Measurements from ENCODE around the gene ABCC3. TPM values are rescaled to one million over a fixed set of nuclear protein-coding genes. Genes with fewer than 3 reads are reported as not detected.

Gene ABCC3
- total RNA-seq, 6 experiments from 2014 or later: 18.4 to 23.6 (median 21.3) TPM

DNA sequence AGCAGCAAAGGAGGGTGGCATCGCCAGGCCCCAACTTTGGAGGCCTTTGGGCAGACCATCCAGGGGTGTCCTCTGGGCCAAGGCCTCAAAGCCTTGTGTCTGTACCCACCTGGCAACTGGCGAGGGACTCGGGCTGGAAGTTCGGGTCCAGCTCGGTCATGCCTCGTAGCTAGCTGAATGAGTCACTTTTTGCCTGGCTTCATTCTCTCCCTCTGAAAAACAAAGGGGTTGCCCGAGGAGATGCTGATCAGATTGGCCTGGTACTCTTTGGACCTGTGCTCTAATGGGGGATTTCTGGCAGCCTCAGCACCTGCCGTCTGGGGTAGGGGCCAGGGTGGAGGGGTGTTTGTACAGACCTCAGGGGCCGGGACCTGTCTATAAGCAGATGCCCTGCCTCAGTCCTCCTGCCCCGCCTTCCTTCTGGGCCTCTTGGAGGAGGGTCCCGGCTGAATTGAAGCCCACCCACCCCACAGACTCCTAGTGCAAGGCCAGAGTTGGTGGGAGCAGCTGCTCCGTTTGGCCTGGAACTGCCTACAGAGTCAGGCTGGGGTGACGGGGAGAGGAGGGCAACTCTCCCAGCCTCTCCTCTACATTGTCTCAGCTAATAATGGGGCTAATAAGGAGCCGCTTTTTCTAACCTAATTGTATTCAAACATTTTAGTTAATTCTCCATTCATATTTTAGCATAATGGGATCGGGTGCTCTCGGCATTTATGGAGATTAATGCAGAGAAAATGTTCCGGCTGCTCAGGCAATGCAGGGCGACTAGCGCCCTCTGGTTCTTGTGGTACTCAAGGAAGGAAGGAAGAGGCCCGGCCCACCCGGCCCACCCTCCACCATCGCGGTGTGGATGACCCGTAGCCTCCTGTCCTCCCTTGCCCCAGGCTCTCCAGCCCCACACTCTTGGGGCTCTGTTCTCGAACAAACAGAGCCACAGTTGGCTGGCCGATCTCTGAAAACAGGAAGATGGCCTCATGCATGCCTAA is 21.4 kb upstream of the ABCC3 start:
- Mint-ChIP-seq H3K36me3 (ENCODE audit: low read depth) (no peaks in the 10 kb centered on the region), H3K4me1 (ENCODE audit: low read depth) (peaks cover 9% of the 10 kb centered on the region), H3K27me3 (ENCODE audit: insufficient read depth) (peaks cover 31% of the 10 kb centered on the region), H3K9me3 (no peaks in the 10 kb centered on the region), H3K4me3 (no peak overlapping the region), H3K27ac (no peak overlapping the region)
- TF ChIP-seq, protein P1, sequence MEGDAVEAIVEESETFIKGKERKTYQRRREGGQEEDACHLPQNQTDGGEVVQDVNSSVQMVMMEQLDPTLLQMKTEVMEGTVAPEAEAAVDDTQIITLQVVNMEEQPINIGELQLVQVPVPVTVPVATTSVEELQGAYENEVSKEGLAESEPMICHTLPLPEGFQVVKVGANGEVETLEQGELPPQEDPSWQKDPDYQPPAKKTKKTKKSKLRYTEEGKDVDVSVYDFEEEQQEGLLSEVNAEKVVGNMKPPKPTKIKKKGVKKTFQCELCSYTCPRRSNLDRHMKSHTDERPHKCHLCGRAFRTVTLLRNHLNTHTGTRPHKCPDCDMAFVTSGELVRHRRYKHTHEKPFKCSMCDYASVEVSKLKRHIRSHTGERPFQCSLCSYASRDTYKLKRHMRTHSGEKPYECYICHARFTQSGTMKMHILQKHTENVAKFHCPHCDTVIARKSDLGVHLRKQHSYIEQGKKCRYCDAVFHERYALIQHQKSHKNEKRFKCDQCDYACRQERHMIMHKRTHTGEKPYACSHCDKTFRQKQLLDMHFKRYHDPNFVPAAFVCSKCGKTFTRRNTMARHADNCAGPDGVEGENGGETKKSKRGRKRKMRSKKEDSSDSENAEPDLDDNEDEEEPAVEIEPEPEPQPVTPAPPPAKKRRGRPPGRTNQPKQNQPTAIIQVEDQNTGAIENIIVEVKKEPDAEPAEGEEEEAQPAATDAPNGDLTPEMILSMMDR (IDR thresholded peaks at IDR 0.05): peak; percentile 14; the same call in 1 of the 2 replicates
- no peak for DNase-seq

DNA sequence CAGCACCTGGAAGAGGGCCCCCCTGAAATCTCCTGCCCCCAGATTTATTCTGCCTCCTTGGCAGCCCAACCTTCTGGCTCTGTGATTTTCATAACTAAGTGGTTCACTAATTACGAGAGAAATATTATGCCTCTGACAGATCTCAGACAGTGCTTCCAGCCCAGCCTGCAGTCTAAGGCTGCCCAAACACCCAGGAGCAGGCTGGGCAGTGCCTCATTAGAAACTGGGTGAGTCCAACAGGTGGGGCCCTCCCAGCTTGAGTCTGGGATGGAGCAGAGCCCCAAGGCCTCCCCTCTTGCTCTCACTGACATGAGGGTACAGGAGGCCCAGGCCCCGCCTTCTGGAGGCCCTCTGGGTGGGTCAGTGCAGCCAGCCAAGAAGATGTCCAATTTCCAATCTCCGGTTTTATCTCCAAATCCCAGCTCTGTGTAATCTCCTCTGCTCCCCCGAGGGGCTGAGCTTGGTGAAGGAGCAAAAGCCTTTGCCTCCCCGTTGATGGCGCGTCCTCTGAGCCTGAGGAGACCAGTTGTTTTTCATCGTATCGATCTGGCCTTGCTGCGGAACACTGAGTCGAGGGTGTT is 20.1 kb upstream of the ABCC3 start:
- Mint-ChIP-seq H3K4me1 (ENCODE audit: low read depth) (peaks cover 21% of the 10 kb centered on the region), H3K27ac (no peak overlapping the region), H3K4me3 (no peak overlapping the region), H3K9me3 (no peaks in the 10 kb centered on the region), H3K36me3 (ENCODE audit: low read depth) (no peaks in the 10 kb centered on the region), H3K27me3 (ENCODE audit: insufficient read depth) (peaks cover 26% of the 10 kb centered on the region)
- TF ChIP-seq, protein P1 (IDR thresholded peaks at IDR 0.05): no peak
- DNase-seq: no peak

DNA sequence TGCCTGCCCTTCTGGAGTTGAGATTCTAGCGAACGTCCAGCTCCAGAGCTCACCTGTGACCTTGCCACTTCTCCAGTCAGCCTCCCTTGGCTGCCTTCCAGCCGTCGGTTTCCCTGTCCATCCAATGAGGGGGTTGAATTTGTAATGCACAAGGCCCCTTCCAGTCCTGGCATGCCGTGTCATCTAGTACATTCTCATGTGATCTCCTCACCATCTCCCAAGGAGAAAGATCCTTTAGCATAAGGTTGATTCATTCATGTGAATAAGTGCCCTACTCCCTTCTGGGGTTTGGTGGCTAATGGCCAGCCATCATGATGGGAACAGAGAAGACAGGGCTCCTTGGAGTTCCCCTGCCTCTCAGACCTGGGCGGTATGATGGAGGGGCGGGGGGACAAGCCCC is 18.9 kb upstream of the ABCC3 start:
- TF ChIP-seq, protein P1 (IDR thresholded peaks at IDR 0.05): no peak
- Mint-ChIP-seq H3K36me3 (ENCODE audit: low read depth) (no peaks in the 10 kb centered on the region), H3K4me3 (no peak overlapping the region), H3K9me3 (no peaks in the 10 kb centered on the region), H3K27ac (no peak overlapping the region), H3K4me1 (ENCODE audit: low read depth) (peaks cover 22% of the 10 kb centered on the region), H3K27me3 (ENCODE audit: insufficient read depth) (peaks cover 19% of the 10 kb centered on the region)
- DNase-seq: peak; percentile 38

GRCh38 chr17:50618300-50618699 is 16.4 kb upstream of the ABCC3 start:
- no peak for DNase-seq
- no peaks in the 10 kb centered on the region for H3K9me3 Mint-ChIP-seq
- no peak overlapping the region for H3K4me3 Mint-ChIP-seq
- H3K36me3 Mint-ChIP-seq (ENCODE audit: low read depth): no peaks in the 10 kb centered on the region
- H3K27ac Mint-ChIP-seq: 0 out of 2 replicates have a peak overlapping the region, but pooled peaks have one; percentile 29
- peaks cover 10% of the 10 kb centered on the region for H3K27me3 Mint-ChIP-seq (ENCODE audit: insufficient read depth)
- TF ChIP-seq, protein P1 (IDR thresholded peaks at IDR 0.05): no peak
- H3K4me1 Mint-ChIP-seq (ENCODE audit: low read depth): peaks cover 22% of the 10 kb centered on the region

DNA sequence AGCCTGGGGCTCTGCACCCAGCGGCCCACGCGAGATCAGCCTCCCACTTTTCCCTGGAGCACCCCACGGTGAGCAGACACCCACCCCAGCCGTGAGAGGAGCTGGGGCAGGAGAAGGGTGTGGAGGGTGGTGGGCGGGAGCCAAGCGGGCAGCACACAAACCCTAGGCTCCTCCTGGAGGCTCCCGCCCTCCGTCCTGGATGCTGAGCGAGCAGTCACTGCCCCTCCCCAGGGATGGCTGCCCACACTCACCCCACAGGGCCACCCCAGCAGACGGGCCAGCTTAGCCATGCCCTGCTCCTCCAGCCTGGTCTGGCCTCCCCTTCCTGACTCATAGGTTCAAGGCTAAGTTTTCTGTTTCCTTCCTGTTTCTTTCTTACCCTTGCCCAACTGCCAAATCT is 15.7 kb upstream of the ABCC3 start:
- no peak overlapping the region for H3K4me3 Mint-ChIP-seq
- TF ChIP-seq, protein P1 (IDR thresholded peaks at IDR 0.05): no peak
- H3K9me3 Mint-ChIP-seq: no peaks in the 10 kb centered on the region
- H3K4me1 Mint-ChIP-seq (ENCODE audit: low read depth): peaks cover 22% of the 10 kb centered on the region
- H3K36me3 Mint-ChIP-seq (ENCODE audit: low read depth): no peaks in the 10 kb centered on the region
- DNase-seq: no peak
- peaks cover 10% of the 10 kb centered on the region for H3K27me3 Mint-ChIP-seq (ENCODE audit: insufficient read depth)
- no peak overlapping the region for H3K27ac Mint-ChIP-seq

All from HFFc6 (cell line).